Ishikawa (cell line): ENCODE data around the gene FBXL19.

Experiments
- CREB1 ChIP-seq: IDR thresholded peaks from 2 replicates; pipeline ENCODE4 v1.6.1; 2012; ENCODE audit warnings: low read depth
- EP300 ChIP-seq: IDR thresholded peaks from 2 replicates; pipeline ENCODE4 v1.6.1; 2012; ENCODE audit warnings: borderline replicate concordance
- MAX ChIP-seq: IDR thresholded peaks from 2 replicates; pipeline ENCODE4 v1.6.1; 2012
- RAD21 ChIP-seq: IDR thresholded peaks from 2 replicates; pipeline ENCODE4 v1.6.1; 2012; ENCODE audit warnings: low read depth
- REST ChIP-seq: IDR thresholded peaks from 2 replicates; pipeline ENCODE4 v1.6.1; 2012; ENCODE audit warnings: low read depth, mild to moderate bottlenecking
- TCF12 ChIP-seq: IDR thresholded peaks from 2 replicates; pipeline ENCODE4 v1.6.1; 2012; ENCODE audit warnings: low read depth
- YY1 ChIP-seq: IDR thresholded peaks from 2 replicates; pipeline ENCODE4 v1.6.1; 2012; ENCODE audit warnings: low read depth
- ZBTB7A ChIP-seq: IDR thresholded peaks from 2 replicates; pipeline ENCODE4 v1.6.1; 2012; ENCODE audit warnings: low read depth

GRCh38 chr16:30884760-30885159, 38.6 kb upstream of the FBXL19 start:
- TF ChIP-seq RAD21 (no peak), EP300 (no peak), MAX (no peak), CREB1 (no peak), ZBTB7A (no peak), YY1 (no peak), TCF12 (no peak), REST (no peak)
